BJ (cell line): ENCODE measurements around the gene ELAVL3. TPM values are rescaled to one million over a fixed set of nuclear protein-coding genes. Genes with fewer than 3 reads are reported as not detected.
"Not testable (repeated sequence)": the region's sequence is repeated elsewhere in the genome, so short reads cannot be mapped to it uniquely, and the experiment has no call there.

Source experiments
- CTCF ChIA-PET: fragments of 350-600 bp; formaldehyde crosslinking; extraction: SDS; loops from one replicate; lab custom pipeline; 2021; ENCODE audit warnings: antibody characterized with exemption, inconsistent platforms; lab: Yijun Ruan, JAX
- POLR2A ChIA-PET: fragments of 300-600 bp; sonication (Branson Sonifier 250); formaldehyde crosslinking; extraction: SDS; loops from one replicate; lab custom pipeline; 2021; ENCODE audit warnings: antibody characterized with exemption; lab: Charles Lee
- DNase-seq: peaks from one replicate; pipeline ENCODE4 v3.0.0-alpha.2; 2011; ENCODE audit warnings: low read depth
- H3K27me3 ChIP-seq: 2 replicates; pipeline ENCODE4 v1.6.0; 2011; ENCODE audit warnings: low read length; ENCODE audit not compliant: control insufficient read depth, insufficient read depth
- H3K36me3 ChIP-seq: 2 replicates; pipeline ENCODE4 v1.5.1; 2011; ENCODE audit warnings: low read length; ENCODE audit not compliant: control insufficient read depth, insufficient read depth
- H3K4me3 ChIP-seq: 2 replicates; pipeline ENCODE4 v1.5.1; 2011; ENCODE audit warnings: low read depth, mild to moderate bottlenecking, control low read depth, low read length
- polyA plus RNA-seq: library from polyadenylated mRNA; depleted of rRNA; stranded (reverse); fragments of >200 nt; gene quantifications from 2 replicates; pipeline ENCODE4 v1.2.3, GENCODE V29; 2011
- TF ChIP-seq, protein P1 (sequence below): IDR thresholded peaks from 2 replicates; pipeline ENCODE4 v1.5.1; 2011; ENCODE audit warnings: low read depth, mild to moderate bottlenecking, control low read depth, inconsistent platforms, low read length, moderate library complexity; ENCODE audit not compliant: insufficient read depth

The ELAVL3 gene
- polyA plus RNA-seq, 1 experiment: not detected

DNA sequence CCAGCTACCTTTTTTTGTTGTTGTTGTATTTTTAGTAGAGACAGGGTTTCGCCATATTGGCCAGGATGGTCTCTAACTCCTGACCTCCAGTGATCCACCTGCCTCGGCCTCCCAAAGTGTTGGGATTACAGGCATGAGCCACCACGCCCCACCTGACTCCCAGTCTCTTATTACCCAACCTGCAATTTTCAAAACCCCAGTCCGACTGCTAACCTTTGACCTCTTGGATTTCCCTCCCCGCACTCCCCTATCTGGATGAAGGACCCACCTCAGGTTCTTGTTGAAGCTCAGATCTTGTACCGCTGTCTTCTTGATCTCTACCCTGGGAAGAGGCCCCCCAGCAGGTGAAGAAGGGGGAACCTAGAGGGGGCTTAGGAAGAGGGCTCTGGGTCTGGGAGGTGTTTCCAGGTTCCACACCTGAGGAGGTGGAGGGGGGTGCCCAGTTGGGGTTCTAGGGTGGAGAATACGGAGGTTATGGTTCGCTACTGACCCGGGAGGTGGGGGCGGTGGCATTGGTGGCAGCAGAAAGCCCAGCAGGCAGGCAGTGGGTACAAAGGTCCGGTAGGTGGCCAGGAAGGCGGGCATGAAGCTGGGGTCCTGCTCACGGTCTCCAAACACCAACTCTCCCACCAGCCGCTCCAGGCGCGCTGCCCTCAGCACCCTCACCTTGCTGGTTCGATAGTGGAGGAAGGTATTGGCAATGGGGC, 64.3 kb downstream of the ELAVL3 start:
- ChIA-PET CTCF (interaction anchor here (0.5 to 1.7 kb wide), 3 partner anchors 11 to 36 kb away, joined by 3 to 4 read pairs (median 3); no protein-coding TSS in a partner anchor), POLR2A (no interaction called here)
- Histone ChIP-seq H3K36me3 (no peaks in the 10 kb centered on the region), H3K27me3 (no peaks in the 10 kb centered on the region), H3K4me3 (no peak overlapping the region)
- TF ChIP-seq, protein P1, sequence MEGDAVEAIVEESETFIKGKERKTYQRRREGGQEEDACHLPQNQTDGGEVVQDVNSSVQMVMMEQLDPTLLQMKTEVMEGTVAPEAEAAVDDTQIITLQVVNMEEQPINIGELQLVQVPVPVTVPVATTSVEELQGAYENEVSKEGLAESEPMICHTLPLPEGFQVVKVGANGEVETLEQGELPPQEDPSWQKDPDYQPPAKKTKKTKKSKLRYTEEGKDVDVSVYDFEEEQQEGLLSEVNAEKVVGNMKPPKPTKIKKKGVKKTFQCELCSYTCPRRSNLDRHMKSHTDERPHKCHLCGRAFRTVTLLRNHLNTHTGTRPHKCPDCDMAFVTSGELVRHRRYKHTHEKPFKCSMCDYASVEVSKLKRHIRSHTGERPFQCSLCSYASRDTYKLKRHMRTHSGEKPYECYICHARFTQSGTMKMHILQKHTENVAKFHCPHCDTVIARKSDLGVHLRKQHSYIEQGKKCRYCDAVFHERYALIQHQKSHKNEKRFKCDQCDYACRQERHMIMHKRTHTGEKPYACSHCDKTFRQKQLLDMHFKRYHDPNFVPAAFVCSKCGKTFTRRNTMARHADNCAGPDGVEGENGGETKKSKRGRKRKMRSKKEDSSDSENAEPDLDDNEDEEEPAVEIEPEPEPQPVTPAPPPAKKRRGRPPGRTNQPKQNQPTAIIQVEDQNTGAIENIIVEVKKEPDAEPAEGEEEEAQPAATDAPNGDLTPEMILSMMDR: no peak
- no peak for DNase-seq

DNA sequence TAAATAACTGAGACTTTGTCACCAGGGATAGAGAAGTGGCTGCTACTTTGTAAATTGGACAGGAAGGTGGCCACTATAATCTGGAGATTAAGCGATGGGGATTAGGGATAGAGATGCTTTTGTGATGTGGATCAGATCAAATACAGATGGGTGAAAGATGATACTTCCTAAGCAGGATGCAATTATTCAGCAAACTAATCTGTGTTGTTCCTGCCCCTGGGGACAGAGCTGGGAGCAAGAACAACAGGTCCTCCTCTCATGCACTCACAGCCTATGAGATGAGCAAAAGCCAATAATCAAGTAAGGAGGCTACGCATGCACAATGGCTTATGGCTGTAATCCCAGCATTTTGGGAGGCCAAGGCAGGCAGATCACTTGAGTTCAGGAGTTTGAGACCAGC, 66.3 kb downstream of the ELAVL3 start:
- no peaks in the 10 kb centered on the region for H3K27me3 ChIP-seq
- no peak overlapping the region for H3K4me3 ChIP-seq
- POLR2A ChIA-PET: no interaction called here
- TF ChIP-seq, protein P1: no peak
- no peaks in the 10 kb centered on the region for H3K36me3 ChIP-seq
- no peak for DNase-seq
- CTCF ChIA-PET: interaction anchor here (1.0 kb wide), 1 partner anchor 37 kb away, joined by 4 read pairs; no protein-coding TSS in a partner anchor

DNA sequence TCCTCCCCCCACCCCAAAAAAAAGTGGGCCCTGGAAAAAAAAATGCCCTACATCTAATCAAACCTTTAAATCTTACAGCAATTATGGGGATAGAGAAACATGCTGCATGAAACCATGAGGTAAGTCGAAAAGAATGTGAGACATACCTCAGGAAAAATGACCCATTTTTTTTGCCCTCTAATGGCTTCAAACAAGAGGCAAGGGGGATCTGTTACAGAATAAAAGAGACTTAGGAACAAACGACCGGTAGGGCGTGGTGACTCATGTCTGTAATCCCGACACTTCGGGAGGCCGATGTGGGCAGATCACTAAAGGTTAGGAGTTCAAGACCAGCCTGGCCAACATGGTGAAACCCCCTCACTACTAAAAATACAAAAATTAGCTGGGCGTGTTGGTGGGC, 70.2 kb downstream of the ELAVL3 start:
- no peak overlapping the region for H3K4me3 ChIP-seq
- CTCF ChIA-PET: no interaction called here
- H3K27me3 ChIP-seq: no peaks in the 10 kb centered on the region
- POLR2A ChIA-PET: no interaction called here
- no peak for DNase-seq
- no peaks in the 10 kb centered on the region for H3K36me3 ChIP-seq
- TF ChIP-seq, protein P1: no peak

DNA sequence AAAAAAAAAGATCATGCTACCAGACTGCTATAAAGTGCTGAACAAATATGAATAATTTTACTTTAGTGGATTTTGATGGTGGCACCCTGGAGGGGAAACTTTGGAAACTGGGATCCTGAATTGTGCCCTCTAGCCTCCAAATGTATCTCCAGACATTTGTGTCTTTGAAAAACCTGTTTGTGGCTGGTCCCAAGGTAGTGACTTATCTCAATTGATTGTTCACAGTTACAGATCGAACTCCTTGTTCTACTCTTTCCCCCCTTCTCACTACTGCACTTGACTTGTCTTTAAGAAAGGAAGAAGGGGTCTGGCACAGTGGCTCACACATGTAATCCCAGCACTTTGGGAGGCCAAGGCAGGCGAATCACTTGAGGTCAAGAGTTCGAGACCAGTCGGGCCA, 72.3 kb downstream of the ELAVL3 start:
- Histone ChIP-seq H3K4me3 (no peak overlapping the region), H3K27me3 (no peaks in the 10 kb centered on the region), H3K36me3 (no peaks in the 10 kb centered on the region)
- TF ChIP-seq, protein P1: no peak
- no peak for DNase-seq
- ChIA-PET CTCF (interaction anchor here (0.6 kb wide), 1 partner anchor 201 kb away, joined by 3 read pairs; no protein-coding TSS in a partner anchor), POLR2A (no interaction called here)

DNA sequence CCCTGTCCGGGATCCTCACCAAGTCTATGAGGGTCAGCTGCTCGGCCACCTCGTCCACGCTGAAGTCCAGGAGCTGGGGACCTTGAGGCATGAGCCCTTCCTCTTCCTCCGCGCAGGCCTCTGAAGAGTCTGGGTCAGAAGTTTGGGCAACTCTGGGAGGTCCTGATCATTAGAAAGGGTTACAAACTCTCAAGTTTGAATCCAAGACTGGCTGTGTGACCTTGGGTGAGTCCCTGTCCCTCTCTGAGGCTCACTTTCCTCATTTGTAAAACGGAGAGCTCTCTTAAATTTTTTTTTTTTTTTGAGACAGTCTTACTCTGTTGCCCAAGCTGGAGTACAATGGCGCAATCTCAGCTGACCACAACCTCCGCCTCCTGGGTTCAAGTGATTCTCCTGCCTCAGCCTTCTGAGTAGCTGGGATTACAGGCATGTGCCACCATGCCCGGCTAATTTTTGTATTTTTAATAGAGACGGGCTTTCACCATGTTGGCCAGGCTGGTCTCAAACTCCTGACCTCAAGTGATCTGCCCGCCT, 74.1 kb downstream of the ELAVL3 start:
- DNase-seq, H3K27me3 ChIP-seq, H3K4me3 ChIP-seq, POLR2A ChIA-PET, H3K36me3 ChIP-seq: not testable (repeated sequence)
- CTCF ChIA-PET: interaction anchor here (0.6 to 2.6 kb wide), 3 partner anchors 26 to 1388 kb away, joined by 3 to 15 read pairs (median 3); partner anchors contain the start of gene PRKCSH
